GM19043 (cell line): Measurements from ENCODE around the gene XPR1.
A peak's percentile ranks its signal among the peaks of the same experiment; 100 is the strongest.
"Not testable (repeated sequence)": the region's sequence is repeated elsewhere in the genome, so short reads cannot be mapped to it uniquely, and the experiment has no call there.

Source experiments
- ATAC-seq: cut with Tn5 transposase; IDR thresholded peaks from one replicate; pipeline ENCODE4 v1.9.1; 2021; ENCODE audit warnings: low read depth; ENCODE audit not compliant: unreplicated experiment

The XPR1 gene

GRCh38 chr1:180821970-180822369 is 190.1 kb downstream of the XPR1 start:
- no peak for ATAC-seq

DNA sequence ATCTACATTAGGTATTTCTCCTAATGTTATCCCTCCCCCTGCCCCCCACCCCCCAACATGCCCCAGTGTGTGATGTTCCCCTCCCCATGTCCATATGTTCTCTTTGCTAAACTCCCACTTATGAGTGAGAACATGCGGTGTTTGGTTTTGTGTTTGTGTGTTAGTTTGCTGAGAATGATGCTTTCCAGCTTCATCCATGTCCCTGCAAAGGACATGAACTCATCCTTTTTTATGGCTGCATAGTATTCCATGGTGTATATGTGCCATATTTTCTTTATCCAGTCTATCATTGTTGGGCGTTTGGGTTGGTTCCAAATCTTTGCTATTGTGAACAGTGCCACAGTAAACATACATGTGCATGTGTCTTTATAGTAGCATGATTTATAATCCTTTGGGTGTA is 199.7 kb downstream of the XPR1 start:
- not testable (repeated sequence) for ATAC-seq

DNA sequence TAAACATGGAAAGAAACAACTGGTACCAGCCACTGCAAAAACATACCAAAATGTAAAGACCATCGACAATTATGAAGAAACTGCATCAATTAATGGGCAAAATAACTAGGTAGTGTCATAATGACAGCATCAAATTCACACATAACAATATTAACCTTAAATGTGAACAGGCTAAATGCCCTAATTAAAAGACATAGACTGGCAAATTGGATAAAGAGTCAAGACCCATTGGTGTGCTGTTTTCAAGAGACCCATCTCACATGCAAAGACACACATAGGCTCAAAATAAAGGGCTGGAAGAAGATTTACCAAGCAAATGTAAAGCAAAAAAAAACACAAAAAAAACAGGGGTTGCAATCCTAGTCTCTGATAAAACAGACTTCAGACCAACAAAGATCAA is 201.4 kb downstream of the XPR1 start:
- not testable (repeated sequence) for ATAC-seq

DNA sequence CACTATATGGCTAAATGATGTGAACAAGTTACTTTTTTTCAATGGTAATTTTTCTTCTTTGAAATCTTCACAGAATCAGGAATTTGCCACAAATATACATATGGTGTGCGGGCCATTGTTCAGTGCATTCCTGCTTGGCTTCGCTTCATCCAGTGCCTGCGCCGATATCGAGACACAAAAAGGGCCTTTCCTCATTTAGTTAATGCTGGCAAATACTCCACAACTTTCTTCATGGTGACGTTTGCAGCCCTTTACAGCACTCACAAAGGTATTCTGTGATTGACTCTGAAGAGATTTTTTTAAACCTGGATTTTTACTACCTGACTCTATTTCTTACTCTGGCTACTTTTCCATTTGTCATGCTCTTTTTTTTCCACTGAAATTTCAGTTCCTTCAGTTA is 204.6 kb downstream of the XPR1 start:
- no peak for ATAC-seq

GRCh38 chr1:180837020-180837419 is 205.2 kb downstream of the XPR1 start:
- no peak for ATAC-seq

- ATAC-seq = no peak
These were observed 206.7 kb downstream of the XPR1 start for GRCh38 chr1:180838535-180838934.

DNA sequence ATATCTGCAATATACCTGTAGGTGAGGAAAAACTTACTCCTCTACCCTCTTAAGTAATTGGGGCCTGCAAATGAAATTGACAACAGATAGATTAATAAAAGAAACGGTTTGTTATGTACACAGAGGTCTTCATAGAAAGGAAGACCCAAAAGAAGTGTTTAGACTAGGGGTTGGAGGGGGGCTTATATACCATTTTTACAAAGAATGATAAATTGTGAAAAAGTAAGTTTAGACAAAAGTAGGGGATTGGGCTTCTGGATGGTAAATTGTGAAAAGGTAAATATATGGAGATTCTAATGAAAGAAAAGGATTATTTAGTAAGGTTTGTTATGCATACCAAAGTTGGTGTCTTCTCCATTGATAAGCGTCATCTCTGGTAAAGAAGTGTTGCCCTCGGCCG is 207.7 kb downstream of the XPR1 start:
- no peak for ATAC-seq

- no peak for ATAC-seq
These were observed 209.6 kb downstream of the XPR1 start for GRCh38 chr1:180841415-180841814.

GRCh38 chr1:180842052-180842451 is 210.2 kb downstream of the XPR1 start:
- ATAC-seq = no peak

GRCh38 chr1:180842491-180843275 is 210.9 kb downstream of the XPR1 start:
- no peak for ATAC-seq

- ATAC-seq = no peak
These were observed 213.5 kb downstream of the XPR1 start for GRCh38 chr1:180845352-180845751.

- ATAC-seq = no peak
These were observed 216.4 kb downstream of the XPR1 start for GRCh38 chr1:180848191-180848590.

GRCh38 chr1:180849031-180849775 is 217.4 kb downstream of the XPR1 start:
- peak; percentile 51 for ATAC-seq

DNA sequence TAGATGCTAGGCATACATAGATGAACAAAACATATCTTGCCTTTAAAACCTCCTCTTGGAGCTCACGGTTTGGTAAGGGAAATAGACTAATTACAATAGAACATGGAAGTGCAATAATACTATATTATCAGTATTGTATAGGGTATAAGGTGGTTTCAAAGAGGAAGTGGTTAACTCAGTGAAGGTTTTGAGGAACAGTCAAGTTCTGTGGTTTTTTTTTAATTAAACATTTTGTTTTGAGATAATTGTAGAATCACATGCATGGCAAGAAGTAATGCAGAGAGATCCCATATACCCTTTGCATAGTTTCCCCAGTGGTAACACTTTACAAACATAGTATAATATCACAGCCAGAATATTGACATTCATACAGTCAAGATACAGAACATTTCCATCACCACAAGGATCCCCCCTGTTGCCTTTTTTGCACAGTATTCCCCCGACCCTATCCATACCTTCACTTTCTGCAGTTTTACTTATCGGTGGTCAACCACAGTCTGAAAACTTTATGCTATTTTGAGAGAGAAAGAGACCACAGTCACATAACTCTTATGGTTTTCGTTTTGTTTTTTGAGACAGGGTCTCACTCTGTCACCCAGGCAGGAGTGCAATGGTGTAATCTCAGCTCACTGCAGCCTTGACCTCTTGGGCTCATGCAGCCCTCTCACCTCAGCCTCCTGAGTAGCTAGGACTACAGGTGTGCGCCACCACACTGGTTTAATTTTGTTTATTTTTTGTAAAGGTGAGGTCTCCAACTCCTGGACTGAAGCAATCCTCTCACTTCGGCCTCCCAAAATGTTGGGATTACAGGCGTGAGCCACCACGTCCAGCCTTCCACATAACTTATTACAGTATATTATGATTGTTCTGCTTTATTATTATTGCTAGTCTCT is 220.4 kb downstream of the XPR1 start:
- no peak for ATAC-seq

GRCh38 chr1:180854001-180854400 is 222.2 kb downstream of the XPR1 start:
- no peak for ATAC-seq

GRCh38 chr1:180854456-180854855 is 222.6 kb downstream of the XPR1 start:
- ATAC-seq = no peak

- not testable (repeated sequence) for ATAC-seq
These were observed 226.3 kb downstream of the XPR1 start for GRCh38 chr1:180857947-180858725.

GRCh38 chr1:180859306-180859705 is 227.5 kb downstream of the XPR1 start:
- no peak for ATAC-seq

DNA sequence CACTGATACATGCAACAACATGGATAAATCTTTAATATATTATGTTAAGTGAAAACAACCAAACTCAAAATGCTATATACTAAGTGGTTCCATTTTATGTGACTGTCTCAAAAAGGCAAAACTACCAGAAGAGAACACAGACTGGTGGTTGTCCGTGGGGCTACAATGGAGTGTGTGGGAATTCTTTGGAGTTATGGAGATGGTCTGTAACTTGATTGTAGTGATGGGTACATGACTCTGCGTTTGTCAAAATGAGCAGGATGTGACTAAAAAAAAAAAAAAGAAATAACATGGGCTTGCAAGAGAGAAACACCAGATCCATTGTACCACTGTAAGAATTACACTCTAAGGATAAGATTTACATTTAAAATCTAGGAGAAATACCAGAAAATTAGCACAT is 228.7 kb downstream of the XPR1 start:
- ATAC-seq = no peak

DNA sequence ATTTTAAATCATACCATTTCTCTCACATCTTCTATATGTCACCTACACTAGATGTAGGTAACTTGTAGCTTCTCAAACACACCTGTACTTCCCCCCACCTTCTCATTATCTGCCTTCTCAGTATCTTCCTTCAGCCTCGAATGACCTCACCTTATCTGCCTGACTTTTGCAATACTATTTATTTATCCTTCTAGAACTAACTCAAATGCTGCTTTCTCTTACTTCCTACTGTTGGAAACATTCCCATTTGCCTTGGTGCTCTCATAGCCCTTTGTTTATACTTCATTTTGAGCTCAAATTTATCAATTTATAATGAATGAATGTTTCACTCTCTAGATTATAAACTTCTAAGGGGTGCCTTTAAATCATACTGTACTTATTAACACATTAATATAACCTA is 230.5 kb downstream of the XPR1 start:
- no peak for ATAC-seq
